Left ventricle myocardium inferior (tissue), 1 donor: ENCODE measurements around the gene TBC1D5. TPM values are rescaled to one million over a fixed set of nuclear protein-coding genes. Genes with fewer than 3 reads are reported as not detected.
"Not testable (repeated sequence)": the region's sequence is repeated elsewhere in the genome, so short reads cannot be mapped to it uniquely, and the experiment has no call there.

Experiments
- DNase-seq: peaks from one replicate; pipeline ENCODE4 v3.0.0-alpha.2; 2020
- H3K27ac ChIP-seq: fragments of 200-600 bp; replicated peaks from 2 replicates; pipeline ENCODE4 v1.8.0; 2021
- H3K27me3 ChIP-seq: fragments of 200-600 bp; 2 replicates; pipeline ENCODE4 v1.8.0; 2021; ENCODE audit warnings: low read depth
- H3K36me3 ChIP-seq: fragments of 200-600 bp; 2 replicates; pipeline ENCODE4 v1.8.0; 2021
- H3K4me1 ChIP-seq: fragments of 200-600 bp; 2 replicates; pipeline ENCODE4 v1.8.0; 2021
- H3K4me3 ChIP-seq: fragments of 200-600 bp; 2 replicates; pipeline ENCODE4 v1.8.0; 2021; ENCODE audit warnings: mild to moderate bottlenecking, moderate library complexity
- H3K9me3 ChIP-seq: fragments of 200-600 bp; replicated peaks from 2 replicates; pipeline ENCODE4 v1.8.0; 2021
- CTCF ChIP-seq: fragments of 200-600 bp; IDR thresholded peaks from 2 replicates; pipeline ENCODE4 v1.8.0; 2021; ENCODE audit warnings: antibody characterized with exemption, mild to moderate bottlenecking, borderline replicate concordance
- intact Hi-C: fragments of 100-400 bp; cut with micrococcal nuclease; formaldehyde crosslinking; loops from one replicate; pipeline ENCODE4 v1.11.0; 2022
- total RNA-seq: library from RNA; stranded (reverse); fragmentation: NEBNext Ultra II Directional; extraction: Animal tissue kit (Norgen Biotek cat#: 25700); gene quantifications from one replicate; pipeline ENCODE4 v1.2.1, GENCODE V29; 2021
- donor health status: DM: no; HTN: yes; CAD: no; lungs with severe emphysema.

TBC1D5 gene
- total RNA-seq, 1 donor from 2014 or later, result 26.9 TPM

DNA sequence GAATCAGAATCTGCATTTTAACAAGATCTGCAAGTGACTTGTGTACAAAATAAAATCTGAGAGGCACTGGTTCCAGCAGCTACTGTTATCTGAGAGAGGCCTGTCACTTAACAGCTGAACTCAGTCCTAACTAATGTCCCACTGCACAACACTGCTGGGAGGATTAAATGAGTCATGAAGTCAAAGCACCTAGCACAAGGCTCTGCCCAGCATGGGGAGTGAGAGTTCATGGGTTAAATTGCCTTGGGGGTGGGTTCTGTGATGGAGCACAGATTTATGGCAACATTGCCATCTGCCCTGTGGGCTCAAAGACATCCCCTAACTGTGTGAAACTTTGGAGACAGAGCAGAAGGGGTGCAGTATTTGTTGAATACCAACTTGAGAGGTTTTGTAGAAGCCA, 606.7 kb downstream of the TBC1D5 start:
- H3K9me3 ChIP-seq, result peaks cover 11% of the 10 kb centered on the region
- H3K36me3 ChIP-seq, result no peaks in the 10 kb centered on the region
- TF ChIP-seq CTCF, result no peak
- H3K27me3 ChIP-seq, result no peaks in the 10 kb centered on the region
- DNase-seq, result no peak
- no peak overlapping the region for H3K4me3 ChIP-seq
- peaks cover 27% of the 10 kb centered on the region for H3K4me1 ChIP-seq
- H3K27ac ChIP-seq, result peak overlapping the region; percentile 86
- intact Hi-C loops, result no loop called here

GRCh38 chr3:17133632-17134545, 608.5 kb downstream of the TBC1D5 start:
- Histone ChIP-seq H3K27ac (no peak overlapping the region), H3K27me3 (no peaks in the 10 kb centered on the region), H3K36me3 (no peaks in the 10 kb centered on the region), H3K9me3 (peaks cover 11% of the 10 kb centered on the region), H3K4me3 (no peak overlapping the region), H3K4me1 (peaks cover 19% of the 10 kb centered on the region)
- no peak for DNase-seq
- intact Hi-C loops, result no loop called here
- no peak for TF ChIP-seq CTCF

DNA sequence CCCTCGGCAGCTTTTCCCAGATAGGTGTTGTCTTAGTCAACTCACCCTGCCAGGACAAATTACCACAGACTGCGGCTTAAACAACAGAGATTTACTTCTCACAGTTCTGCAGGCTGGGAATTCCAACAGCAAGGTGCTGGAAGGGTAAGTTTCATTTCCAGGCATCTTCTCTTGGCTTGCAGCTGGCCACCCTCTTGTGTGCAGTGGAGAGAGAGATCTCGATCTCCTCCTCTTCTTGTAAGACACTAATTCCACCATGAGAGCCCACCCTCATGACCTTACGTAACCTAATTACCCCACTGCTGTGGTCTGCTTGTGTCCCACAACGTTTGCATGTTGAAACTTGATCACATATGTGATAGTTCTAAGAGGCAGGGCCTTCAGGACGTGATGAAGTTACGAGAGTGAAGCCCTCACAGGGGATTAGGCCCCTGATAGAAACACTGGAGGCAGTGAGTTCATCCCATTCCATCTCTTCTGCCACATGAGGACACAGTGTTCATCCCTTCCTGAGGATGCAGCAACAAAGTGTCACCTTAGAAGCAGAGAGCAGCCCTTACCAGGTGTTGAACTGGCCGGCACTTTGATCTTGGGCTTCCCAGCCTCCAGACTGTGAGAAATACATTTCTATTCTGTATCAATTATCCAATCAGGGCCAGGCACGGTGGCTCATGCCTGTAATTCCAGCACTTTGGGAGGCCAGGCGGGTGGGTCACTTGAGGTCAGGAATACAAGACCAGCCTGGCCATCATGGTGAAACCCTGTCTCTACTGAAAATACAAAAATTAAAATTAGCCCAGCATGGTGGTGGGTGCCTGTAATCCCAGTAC, 609.9 kb downstream of the TBC1D5 start:
- no peak for DNase-seq
- Histone ChIP-seq H3K27ac (no peak overlapping the region), H3K9me3 (peaks cover 7% of the 10 kb centered on the region), H3K4me3 (no peak overlapping the region), H3K36me3 (no peaks in the 10 kb centered on the region), H3K27me3 (no peaks in the 10 kb centered on the region), H3K4me1 (peaks cover 19% of the 10 kb centered on the region)
- no peak for TF ChIP-seq CTCF
- intact Hi-C loops, result no loop called here

GRCh38 chr3:17130956-17131355, 611.5 kb downstream of the TBC1D5 start:
- DNase-seq, result no peak
- Histone ChIP-seq H3K27me3 (no peaks in the 10 kb centered on the region), H3K9me3 (peaks cover 5% of the 10 kb centered on the region), H3K36me3 (no peaks in the 10 kb centered on the region), H3K4me3 (no peak overlapping the region), H3K4me1 (peaks cover 3% of the 10 kb centered on the region), H3K27ac (no peak overlapping the region)
- intact Hi-C loops, result no loop called here
- no peak for TF ChIP-seq CTCF

DNA sequence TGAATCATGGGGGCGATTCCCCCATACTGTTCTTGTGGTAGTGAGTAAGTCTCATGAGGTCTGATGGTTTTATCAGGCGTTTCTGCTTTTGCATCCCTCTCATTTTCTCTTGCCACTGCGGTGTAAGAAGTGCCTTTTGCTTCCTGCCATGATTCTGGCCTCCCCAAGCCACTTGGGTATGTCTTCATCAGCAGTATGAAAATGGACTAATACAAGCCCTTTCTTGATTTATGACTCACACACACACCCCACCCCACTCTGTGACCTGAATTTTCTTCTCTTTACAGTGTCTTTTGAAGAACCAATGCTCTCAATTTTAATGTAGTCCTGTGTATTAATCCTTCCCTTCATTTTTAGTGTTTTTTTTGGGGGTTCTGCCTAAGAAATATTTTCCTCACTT, 612.9 kb downstream of the TBC1D5 start:
- Histone ChIP-seq H3K9me3 (no peaks in the 10 kb centered on the region), H3K27ac (no peak overlapping the region), H3K36me3 (no peaks in the 10 kb centered on the region), H3K4me1 (no peaks in the 10 kb centered on the region), H3K4me3 (no peak overlapping the region), H3K27me3 (no peaks in the 10 kb centered on the region)
- intact Hi-C loops, result no loop called here
- no peak for TF ChIP-seq CTCF
- DNase-seq, result no peak

GRCh38 chr3:17128671-17129070, 613.8 kb downstream of the TBC1D5 start:
- DNase-seq, H3K27me3 ChIP-seq, H3K9me3 ChIP-seq, H3K36me3 ChIP-seq, H3K27ac ChIP-seq, intact Hi-C loops, H3K4me1 ChIP-seq, H3K4me3 ChIP-seq: not testable (repeated sequence)
